Endodermal cell (in vitro differentiated cells): ENCODE results near the gene TRPV3. TPM values are rescaled to one million over a fixed set of nuclear protein-coding genes. Genes with fewer than 3 reads are reported as not detected.

Source experiments
- DNase-seq: peaks from one replicate; pipeline ENCODE4 v3.0.0-alpha.2; 2017
- H3K27ac ChIP-seq: 2 replicates; pipeline ENCODE4 v1.5.1; 2013; ENCODE audit warnings: mild to moderate bottlenecking, low read depth, low read length, moderate library complexity
- H3K27me3 ChIP-seq: 2 replicates; pipeline ENCODE4 v1.6.1; 2013; ENCODE audit warnings: mild to moderate bottlenecking, low read length, moderate library complexity; ENCODE audit not compliant: insufficient read depth, control insufficient read depth, poor library complexity, severe bottlenecking
- H3K36me3 ChIP-seq: 2 replicates; pipeline ENCODE4 v1.7.0; 2013; ENCODE audit warnings: mild to moderate bottlenecking, low read length, moderate library complexity; ENCODE audit not compliant: control insufficient read depth, insufficient read depth
- H3K4me1 ChIP-seq: one replicate; pipeline ENCODE4 v1.7.0; 2013; ENCODE audit warnings: low read length; ENCODE audit not compliant: control insufficient read depth, insufficient read depth
- H3K4me3 ChIP-seq: 2 replicates; pipeline ENCODE4 v1.5.1; 2013; ENCODE audit warnings: mild to moderate bottlenecking, low read length, moderate library complexity
- H3K9ac ChIP-seq: 2 replicates; pipeline ENCODE4 v1.6.1; 2013; ENCODE audit warnings: mild to moderate bottlenecking, low read length, moderate library complexity; ENCODE audit not compliant: poor library complexity, severe bottlenecking; ENCODE audit errors: extremely low read depth
- H3K9me3 ChIP-seq: 2 replicates; pipeline ENCODE4 v1.6.1; 2013; ENCODE audit warnings: mild to moderate bottlenecking, low read length, moderate library complexity; ENCODE audit not compliant: control insufficient read depth
- H3K27ac Mint-ChIP-seq: 2 replicates; pipeline ENCODE4 v1.8.0; 2020; ENCODE audit warnings: mixed read lengths
- H3K27me3 Mint-ChIP-seq: 2 replicates; pipeline ENCODE4 v1.8.0; 2021; ENCODE audit warnings: mild to moderate bottlenecking, mixed read lengths; ENCODE audit not compliant: insufficient read depth
- H3K36me3 Mint-ChIP-seq: 2 replicates; pipeline ENCODE4 v1.8.0; 2020; ENCODE audit warnings: low read depth, mixed read lengths
- H3K4me1 Mint-ChIP-seq: 2 replicates; pipeline ENCODE4 v1.8.0; 2020; ENCODE audit warnings: mixed read lengths
- H3K4me3 Mint-ChIP-seq: 2 replicates; pipeline ENCODE4 v1.8.0; 2020; ENCODE audit warnings: mild to moderate bottlenecking, moderate library complexity, mixed read lengths
- H3K9me3 Mint-ChIP-seq: 2 replicates; pipeline ENCODE4 v1.8.0; 2020; ENCODE audit warnings: mild to moderate bottlenecking, mixed read lengths
- CTCF ChIP-seq: fragments of 200-600 bp; sonication (generic); conservative IDR thresholded peaks from 2 replicates; pipeline ENCODE4 v1.5.0; 2021; ENCODE audit warnings: antibody characterized with exemption, mild to moderate bottlenecking
- WGBS, 2 experiments: methylation state at CpG; one replicate each; pipeline versions ENCODE4 v1.1.5 to v1.1.7; 2013; ENCODE audit warnings: missing lambda C conversion rate in 2 of 2, mixed read lengths in 1 of 2; ENCODE audit not compliant: insufficient coverage in 1 of 2, insufficient read length in 1 of 2; 5-methylcytosine and 5-hydroxymethylcytosine counted together
- total RNA-seq, 2 donors: library from RNA; stranded (reverse); fragmentation: NEBNext Ultra II Directional in 1 of 2; extraction: Animal tissue kit (Norgen Biotek cat#: 25700) in 1 of 2; gene quantifications; 2 replicates in 1 of 2; 3 replicates in 1 of 2; pipeline ENCODE4 v1.2.1, GENCODE V29; 2021

The TRPV3 gene
- total RNA-seq, 2 donors from 2014 or later = 6.2 to 11.3 TPM

GRCh38 chr17:3475251-3475685 lies 82.3 kb downstream of the TRPV3 start:
- no peaks in the 10 kb centered on the region for H3K36me3 Mint-ChIP-seq
- no peak for TF ChIP-seq CTCF

GRCh38 chr17:3474212-3474611 lies 83.4 kb downstream of the TRPV3 start:
- DNase-seq = no peak
- Histone ChIP-seq H3K4me1 (no peaks in the 10 kb centered on the region), H3K27me3 (no peaks in the 10 kb centered on the region), H3K9ac (no peak overlapping the region), H3K27ac (no peak overlapping the region), H3K9me3 (no peaks in the 10 kb centered on the region), H3K36me3 (no peaks in the 10 kb centered on the region), H3K4me3 (no peak overlapping the region)
- WGBS, 2 experiments = 77 to 82% methylated on average over 1 to 3 of the region's 3 CpGs
- no peaks in the 10 kb centered on the region for H3K9me3 Mint-ChIP-seq
- no peaks in the 10 kb centered on the region for H3K4me1 Mint-ChIP-seq
- no peaks in the 10 kb centered on the region for H3K27me3 Mint-ChIP-seq
- TF ChIP-seq CTCF = no peak
- H3K4me3 Mint-ChIP-seq = no peak overlapping the region
- no peaks in the 10 kb centered on the region for H3K36me3 Mint-ChIP-seq
- H3K27ac Mint-ChIP-seq = no peak overlapping the region

More at GRCh38 chr17:3475251-3475685, 82.3 kb downstream of the TRPV3 start:
- 92 to 100% methylated on average over 3 to 4 of the region's 4 CpGs for WGBS, 2 experiments
- no peak overlapping the region for H3K9ac ChIP-seq
- DNase-seq = no peak
- no peaks in the 10 kb centered on the region for H3K36me3 ChIP-seq
- no peaks in the 10 kb centered on the region for H3K4me1 Mint-ChIP-seq
- H3K9me3 Mint-ChIP-seq = no peaks in the 10 kb centered on the region
- no peak overlapping the region for H3K27ac ChIP-seq
- H3K27me3 ChIP-seq = no peaks in the 10 kb centered on the region
- H3K27me3 Mint-ChIP-seq = no peaks in the 10 kb centered on the region
- H3K4me3 Mint-ChIP-seq = no peak overlapping the region
- no peak overlapping the region for H3K27ac Mint-ChIP-seq
- no peak overlapping the region for H3K4me3 ChIP-seq
- H3K4me1 ChIP-seq = no peaks in the 10 kb centered on the region
- H3K9me3 ChIP-seq = no peaks in the 10 kb centered on the region

GRCh38 chr17:3472137-3472536 lies 85.5 kb downstream of the TRPV3 start:
- WGBS, 2 experiments = 90 to 95% methylated on average over 18 to 21 of the region's 21 CpGs
- H3K9ac ChIP-seq = no peak overlapping the region
- H3K27ac Mint-ChIP-seq = no peak overlapping the region
- H3K36me3 Mint-ChIP-seq = no peaks in the 10 kb centered on the region
- no peak for TF ChIP-seq CTCF
- H3K4me3 ChIP-seq = no peak overlapping the region
- no peak for DNase-seq
- no peak overlapping the region for H3K27ac ChIP-seq
- H3K36me3 ChIP-seq = no peaks in the 10 kb centered on the region
- no peaks in the 10 kb centered on the region for H3K27me3 Mint-ChIP-seq
- H3K27me3 ChIP-seq = no peaks in the 10 kb centered on the region
- no peaks in the 10 kb centered on the region for H3K9me3 Mint-ChIP-seq
- no peak overlapping the region for H3K4me3 Mint-ChIP-seq
- no peaks in the 10 kb centered on the region for H3K4me1 ChIP-seq
- H3K9me3 ChIP-seq = no peaks in the 10 kb centered on the region
- H3K4me1 Mint-ChIP-seq = no peaks in the 10 kb centered on the region
